Uterus (tissue), 4 donors: ENCODE results near the gene OR11H6. TPM values are rescaled to one million over a fixed set of nuclear protein-coding genes. Genes with fewer than 3 reads are reported as not detected.
"Not testable (repeated sequence)": the region's sequence is repeated elsewhere in the genome, so short reads cannot be mapped to it uniquely, and the experiment has no call there.

Experiments used
- DNase-seq, 2 donors: peaks; one replicate each; pipeline ENCODE4 v3.0.0-alpha.2; 2019 to 2020
- H3K27ac ChIP-seq, 2 donors: fragments of 200-600 bp; sonication (generic); 1 replicate in 1 of 2; 2 replicates in 1 of 2; pipeline ENCODE4 v1.5.1; 2016 to 2018
- H3K27me3 ChIP-seq, 2 donors: fragments of 200-600 bp; sonication (generic); one replicate each; pipeline ENCODE4 v1.5.1; 2018 to 2019; ENCODE audit warnings: control low read depth in 1 of 2
- H3K36me3 ChIP-seq, 2 donors: fragments of 200-600 bp; sonication (generic); one replicate each; pipeline ENCODE4 v1.5.1; 2019; ENCODE audit warnings: control low read depth in 1 of 2
- H3K4me1 ChIP-seq, 2 donors: fragments of 200-600 bp; sonication (generic); one replicate each; pipeline ENCODE4 v1.5.1; 2018 to 2019; ENCODE audit warnings: control low read depth in 1 of 2
- H3K4me3 ChIP-seq, 2 donors: fragments of 200-600 bp; sonication (generic); 1 replicate in 1 of 2; 2 replicates in 1 of 2; pipeline ENCODE4 v1.5.1; 2018 to 2019; ENCODE audit warnings: mild to moderate bottlenecking in 1 of 2
- H3K9me3 ChIP-seq, 2 donors: fragments of 200-600 bp; sonication (generic); one replicate each; pipeline ENCODE4 v1.5.1; 2019; ENCODE audit warnings: control low read depth in 1 of 2
- POLR2A ChIP-seq, 2 donors: fragments of 450-650 bp; IDR thresholded peaks; one replicate each; pipeline ENCODE4 v1.6.1; 2016; ENCODE audit warnings: antibody characterized with exemption in 2 of 2, mild to moderate bottlenecking in 1 of 2, moderate library complexity in 1 of 2
- intact Hi-C: fragments of 100-400 bp; cut with DNase I; formaldehyde crosslinking; loops from one replicate; pipeline ENCODE4 v1.15.1; 2023; ENCODE audit warnings: low total_unique reads
- total RNA-seq, 4 donors: library from RNA; depleted of rRNA in 3 of 4; stranded (reverse); fragments of >200 nt in 3 of 4; gene quantifications; one replicate each; pipeline versions ENCODE4 v1.1.0 to v1.2.4, GENCODE V29; 2014 to 2023
- TF ChIP-seq, protein P1 (sequence below), 4 experiments: fragments of 200-600 bp in 2 of 4; fragments of 450-650 bp in 2 of 4; sonication (generic) in 2 of 4; IDR thresholded peaks; one replicate each; pipeline ENCODE4 v1.5.1; 2016 to 2019; ENCODE audit warnings: antibody characterized with exemption in 4 of 4, mild to moderate bottlenecking in 2 of 4, moderate library complexity in 1 of 4
- donor health status: DM: yes; HTN: yes; CAD: no.

Gene OR11H6
- total RNA-seq, 4 donors from 2014 or later: not detected

DNA sequence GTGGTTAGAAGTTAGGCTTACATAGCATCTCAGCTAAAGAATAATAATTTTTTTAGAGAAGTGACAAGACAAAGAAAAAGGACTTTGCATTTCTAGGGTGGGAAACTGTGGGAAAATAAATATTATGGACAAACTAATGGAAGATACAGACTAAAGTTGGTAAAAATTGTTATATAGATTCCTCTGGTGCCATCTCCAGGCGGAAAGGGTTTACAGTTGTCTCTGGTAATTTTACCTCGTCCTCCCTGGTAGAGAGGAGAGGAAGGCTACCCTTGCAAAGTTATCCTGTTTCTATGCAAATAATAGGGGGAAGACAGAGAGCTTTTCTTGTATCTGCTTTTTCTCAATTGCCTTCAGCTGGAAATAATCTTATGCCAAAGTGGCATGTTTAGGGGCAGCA, 27.6 kb upstream of the OR11H6 start:
- no peak overlapping the region for H3K4me3 ChIP-seq
- no peaks in the 10 kb centered on the region for H3K9me3 ChIP-seq
- H3K27me3 ChIP-seq: no peaks in the 10 kb centered on the region
- TF ChIP-seq, protein P1, sequence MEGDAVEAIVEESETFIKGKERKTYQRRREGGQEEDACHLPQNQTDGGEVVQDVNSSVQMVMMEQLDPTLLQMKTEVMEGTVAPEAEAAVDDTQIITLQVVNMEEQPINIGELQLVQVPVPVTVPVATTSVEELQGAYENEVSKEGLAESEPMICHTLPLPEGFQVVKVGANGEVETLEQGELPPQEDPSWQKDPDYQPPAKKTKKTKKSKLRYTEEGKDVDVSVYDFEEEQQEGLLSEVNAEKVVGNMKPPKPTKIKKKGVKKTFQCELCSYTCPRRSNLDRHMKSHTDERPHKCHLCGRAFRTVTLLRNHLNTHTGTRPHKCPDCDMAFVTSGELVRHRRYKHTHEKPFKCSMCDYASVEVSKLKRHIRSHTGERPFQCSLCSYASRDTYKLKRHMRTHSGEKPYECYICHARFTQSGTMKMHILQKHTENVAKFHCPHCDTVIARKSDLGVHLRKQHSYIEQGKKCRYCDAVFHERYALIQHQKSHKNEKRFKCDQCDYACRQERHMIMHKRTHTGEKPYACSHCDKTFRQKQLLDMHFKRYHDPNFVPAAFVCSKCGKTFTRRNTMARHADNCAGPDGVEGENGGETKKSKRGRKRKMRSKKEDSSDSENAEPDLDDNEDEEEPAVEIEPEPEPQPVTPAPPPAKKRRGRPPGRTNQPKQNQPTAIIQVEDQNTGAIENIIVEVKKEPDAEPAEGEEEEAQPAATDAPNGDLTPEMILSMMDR (IDR thresholded peaks at IDR 0.05): no peak
- TF ChIP-seq POLR2A (IDR thresholded peaks at IDR 0.05): no peak
- H3K4me1 ChIP-seq: no peaks in the 10 kb centered on the region
- H3K27ac ChIP-seq: no peak overlapping the region
- intact Hi-C loops: no loop called here
- no peaks in the 10 kb centered on the region for H3K36me3 ChIP-seq
- DNase-seq: no peak

DNA sequence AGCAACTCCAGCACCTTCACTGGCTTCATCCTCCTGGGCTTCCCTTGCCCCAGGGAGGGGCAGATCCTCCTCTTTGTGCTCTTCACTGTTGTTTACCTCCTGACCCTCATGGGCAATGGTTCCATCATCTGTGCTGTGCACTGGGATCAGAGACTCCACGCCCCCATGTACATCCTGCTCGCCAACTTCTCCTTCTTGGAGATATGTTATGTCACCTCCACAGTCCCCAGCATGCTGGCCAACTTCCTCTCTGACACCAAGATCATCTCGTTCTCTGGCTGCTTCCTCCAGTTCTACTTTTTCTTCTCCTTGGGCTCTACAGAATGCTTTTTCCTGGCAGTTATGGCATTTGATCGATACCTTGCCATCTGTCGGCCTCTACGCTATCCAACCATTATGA, 26.1 kb upstream of the OR11H6 start:
- intact Hi-C loops: no loop called here
- Histone ChIP-seq H3K36me3 (no peaks in the 10 kb centered on the region), H3K4me3 (no peak overlapping the region), H3K27me3 (no peaks in the 10 kb centered on the region), H3K9me3 (no peaks in the 10 kb centered on the region), H3K4me1 (no peaks in the 10 kb centered on the region), H3K27ac (no peak overlapping the region)
- no peak for DNase-seq
- TF ChIP-seq, protein P1 (IDR thresholded peaks at IDR 0.05): no peak
- no peak for TF ChIP-seq POLR2A (IDR thresholded peaks at IDR 0.05)

DNA sequence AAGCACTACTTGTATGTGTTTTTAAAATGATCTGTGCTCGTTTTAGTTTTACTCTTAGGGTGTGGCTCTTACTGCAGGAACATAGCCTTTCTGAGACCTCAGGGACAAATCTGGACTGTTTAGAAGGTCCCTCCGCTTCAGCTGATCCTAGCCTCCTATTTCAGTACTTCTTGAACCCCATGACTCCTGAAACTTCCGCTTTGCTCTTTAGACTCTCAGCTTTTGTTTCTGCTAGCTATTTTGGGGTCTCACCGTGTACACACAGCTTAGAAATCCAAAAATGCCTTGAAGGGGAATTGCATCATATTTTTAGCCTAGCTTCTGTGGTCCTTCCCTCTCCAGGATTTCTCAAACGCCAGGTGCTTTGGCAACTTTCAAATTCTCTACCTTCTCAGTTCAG, 24.5 kb upstream of the OR11H6 start:
- no peak overlapping the region for H3K4me3 ChIP-seq
- H3K27me3 ChIP-seq: no peaks in the 10 kb centered on the region
- no peak for TF ChIP-seq POLR2A (IDR thresholded peaks at IDR 0.05)
- TF ChIP-seq, protein P1 (IDR thresholded peaks at IDR 0.05): no peak
- H3K9me3 ChIP-seq: no peaks in the 10 kb centered on the region
- intact Hi-C loops: no loop called here
- DNase-seq: no peak
- no peaks in the 10 kb centered on the region for H3K4me1 ChIP-seq
- no peaks in the 10 kb centered on the region for H3K36me3 ChIP-seq
- H3K27ac ChIP-seq: no peak overlapping the region

DNA sequence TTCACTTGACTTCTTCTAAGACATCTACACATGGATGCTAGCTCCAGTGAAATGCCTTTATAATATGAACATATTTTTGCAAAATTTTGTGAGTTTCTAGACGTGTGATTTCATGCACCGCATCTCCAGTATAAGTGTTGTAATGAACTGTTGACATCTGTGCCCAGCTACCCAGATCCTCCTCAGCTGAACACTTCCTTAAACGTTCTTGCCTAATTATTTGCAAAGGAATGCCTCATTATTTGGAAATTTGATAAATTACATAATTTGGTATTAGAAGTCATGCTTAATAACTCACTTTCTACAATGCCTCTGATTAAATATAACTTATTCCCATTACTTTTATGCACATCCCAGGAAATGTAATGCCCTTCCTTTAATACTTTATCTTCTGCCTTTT, 18.8 kb upstream of the OR11H6 start:
- H3K36me3 ChIP-seq: no peaks in the 10 kb centered on the region
- DNase-seq: no peak
- TF ChIP-seq POLR2A (IDR thresholded peaks at IDR 0.05): no peak
- TF ChIP-seq, protein P1 (IDR thresholded peaks at IDR 0.05): no peak
- H3K4me3 ChIP-seq: no peak overlapping the region
- no peak overlapping the region for H3K27ac ChIP-seq
- no peaks in the 10 kb centered on the region for H3K27me3 ChIP-seq
- H3K4me1 ChIP-seq: no peaks in the 10 kb centered on the region
- intact Hi-C loops: no loop called here
- H3K9me3 ChIP-seq: no peaks in the 10 kb centered on the region

DNA sequence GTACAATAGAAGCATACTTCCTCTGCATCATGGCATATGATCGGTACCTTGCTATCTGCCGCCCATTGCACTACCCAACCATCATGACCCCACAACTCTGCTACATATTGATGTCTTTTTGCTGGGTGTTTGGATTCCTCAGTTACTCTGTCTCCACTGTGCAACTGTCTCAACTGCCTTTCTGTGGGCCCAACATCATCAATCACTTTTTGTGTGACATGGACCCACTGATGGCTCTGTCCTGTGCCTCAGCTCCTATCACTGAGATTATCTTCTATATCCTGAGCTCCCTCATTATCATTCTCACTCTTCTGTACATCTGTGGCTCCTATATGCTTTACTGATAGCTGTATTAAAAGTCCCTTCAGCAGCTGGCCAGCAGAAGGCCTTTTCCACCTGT, 13.9 kb upstream of the OR11H6 start:
- Histone ChIP-seq H3K4me3 (no peak overlapping the region), H3K4me1 (no peaks in the 10 kb centered on the region), H3K36me3 (no peaks in the 10 kb centered on the region), H3K9me3 (no peaks in the 10 kb centered on the region), H3K27ac (no peak overlapping the region), H3K27me3 (no peaks in the 10 kb centered on the region)
- no peak for TF ChIP-seq POLR2A (IDR thresholded peaks at IDR 0.05)
- TF ChIP-seq, protein P1 (IDR thresholded peaks at IDR 0.05): no peak
- intact Hi-C loops: no loop called here
- DNase-seq: no peak

DNA sequence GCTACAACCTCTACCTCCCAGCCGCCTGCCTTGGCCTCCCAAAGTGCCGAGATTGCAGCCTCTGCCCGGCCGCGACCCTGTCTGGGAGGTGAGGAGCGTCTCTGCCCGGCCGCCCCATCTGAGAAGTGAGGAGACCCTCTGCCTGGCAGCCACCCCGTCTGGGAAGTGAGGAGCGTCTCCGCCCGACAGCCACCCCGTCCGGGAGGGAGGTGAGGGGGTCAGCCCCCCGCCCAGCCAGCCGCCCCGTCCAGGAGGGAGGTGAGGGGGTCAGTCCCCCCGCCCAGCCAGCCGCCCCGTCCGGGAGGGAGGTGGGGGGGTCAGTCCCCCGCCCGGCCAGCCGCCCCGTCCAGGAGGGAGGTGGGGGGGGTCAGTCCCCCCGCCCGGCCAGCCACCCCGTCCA, 11.1 kb upstream of the OR11H6 start:
- H3K36me3 ChIP-seq, H3K9me3 ChIP-seq, DNase-seq, H3K27ac ChIP-seq, H3K4me1 ChIP-seq, intact Hi-C loops, H3K27me3 ChIP-seq, H3K4me3 ChIP-seq: not testable (repeated sequence)
